Fibroblast of lung (primary cell): Measurements from ENCODE around the gene SLC6A1. TPM values are rescaled to one million over a fixed set of nuclear protein-coding genes. Genes with fewer than 3 reads are reported as not detected.

Experiments
- DNase-seq, 2 donors: peaks; one replicate each; pipeline versions ENCODE4 v3.0.0 to v3.0.0-alpha.2; 2010; ENCODE audit warnings: low read depth in 2 of 2
- H2AFZ ChIP-seq: 2 replicates; pipeline ENCODE4 v1.5.1; 2012; ENCODE audit warnings: low read length, control low read depth, inconsistent platforms
- H3K27ac ChIP-seq: 2 replicates; pipeline ENCODE4 v1.5.1; 2011; ENCODE audit warnings: low read length, control low read depth; ENCODE audit not compliant: insufficient read depth
- H3K27me3 ChIP-seq: 2 replicates; pipeline ENCODE4 v1.5.1; 2011; ENCODE audit warnings: mild to moderate bottlenecking, low read length; ENCODE audit not compliant: control insufficient read depth, insufficient read depth
- H3K36me3 ChIP-seq: 2 replicates; pipeline ENCODE4 v1.5.1; 2011; ENCODE audit warnings: low read length; ENCODE audit not compliant: control insufficient read depth, insufficient read depth
- H3K4me1 ChIP-seq: 2 replicates; pipeline ENCODE4 v1.5.1; 2011; ENCODE audit warnings: low read length; ENCODE audit not compliant: control insufficient read depth, insufficient read depth; ENCODE audit errors: extremely low read depth
- H3K4me2 ChIP-seq: 2 replicates; pipeline ENCODE4 v1.5.1; 2011; ENCODE audit warnings: low read length, control low read depth; ENCODE audit not compliant: insufficient read depth; ENCODE audit errors: extremely low read depth
- H3K4me3 ChIP-seq, 4 experiments: fragments of 200-600 bp in 1 of 4; sonication (generic) in 1 of 4; replicated peaks in 1 of 4; 2 replicates each; pipeline ENCODE4 v1.5.1; 2011 to 2016; ENCODE audit warnings: low read length in 4 of 4, low read depth in 3 of 4, mild to moderate bottlenecking in 3 of 4, control low read depth in 2 of 4, inconsistent platforms in 1 of 4, mixed read lengths in 1 of 4; ENCODE audit not compliant: insufficient read depth in 1 of 4; ENCODE audit errors: control extremely low read depth in 1 of 4
- H3K79me2 ChIP-seq: 2 replicates; pipeline ENCODE4 v1.5.1; 2012; ENCODE audit warnings: mild to moderate bottlenecking, low read length, inconsistent platforms; ENCODE audit not compliant: control insufficient read depth, insufficient read depth
- H3K9ac ChIP-seq: 2 replicates; pipeline ENCODE4 v1.5.1; 2011; ENCODE audit warnings: mild to moderate bottlenecking, low read length, control low read depth; ENCODE audit not compliant: insufficient read depth
- H3K9me3 ChIP-seq: 2 replicates; pipeline ENCODE4 v1.5.1; 2012; ENCODE audit warnings: low read depth, low read length; ENCODE audit not compliant: control insufficient read depth, insufficient read depth
- H4K20me1 ChIP-seq: 2 replicates; pipeline ENCODE4 v1.5.1; 2011; ENCODE audit warnings: low read length; ENCODE audit not compliant: control insufficient read depth, insufficient read depth; ENCODE audit errors: extremely low read depth
- EZH2 ChIP-seq: IDR thresholded peaks from 2 replicates; pipeline ENCODE4 v1.5.1; 2012; ENCODE audit warnings: low read length, control low read depth, mild to moderate bottlenecking; ENCODE audit errors: missing control alignments
- polyA plus RNA-seq, 2 donors: library from polyadenylated mRNA; depleted of rRNA in 1 of 2; stranded (reverse) in 1 of 2; unstranded in 1 of 2; fragments of >200 nt; gene quantifications; 2 replicates each; pipeline ENCODE4 v1.2.1, GENCODE V29; 2011 to 2012; ENCODE audit warnings: missing spikeins in 1 of 2
- total RNA-seq: library from RNA; depleted of rRNA; stranded (reverse); fragments of >200 nt; gene quantifications from 2 replicates; pipeline ENCODE4 v1.2.1, GENCODE V29; 2014
- TF ChIP-seq, protein P1 (sequence below), 2 donors: IDR thresholded peaks in 1 of 2; conservative IDR thresholded peaks in 1 of 2; 1 replicate in 1 of 2; 2 replicates in 1 of 2; pipeline ENCODE4 v1.5.1; 2011 to 2012; ENCODE audit warnings: low read length in 2 of 2, control low read depth in 1 of 2, inconsistent platforms in 1 of 2, low read depth in 1 of 2, mild to moderate bottlenecking in 1 of 2

SLC6A1 gene
- total and polyA plus RNA-seq, 2 donors (not counting 1 experiment from before 2014, with no cell fraction given) = not detected

DNA sequence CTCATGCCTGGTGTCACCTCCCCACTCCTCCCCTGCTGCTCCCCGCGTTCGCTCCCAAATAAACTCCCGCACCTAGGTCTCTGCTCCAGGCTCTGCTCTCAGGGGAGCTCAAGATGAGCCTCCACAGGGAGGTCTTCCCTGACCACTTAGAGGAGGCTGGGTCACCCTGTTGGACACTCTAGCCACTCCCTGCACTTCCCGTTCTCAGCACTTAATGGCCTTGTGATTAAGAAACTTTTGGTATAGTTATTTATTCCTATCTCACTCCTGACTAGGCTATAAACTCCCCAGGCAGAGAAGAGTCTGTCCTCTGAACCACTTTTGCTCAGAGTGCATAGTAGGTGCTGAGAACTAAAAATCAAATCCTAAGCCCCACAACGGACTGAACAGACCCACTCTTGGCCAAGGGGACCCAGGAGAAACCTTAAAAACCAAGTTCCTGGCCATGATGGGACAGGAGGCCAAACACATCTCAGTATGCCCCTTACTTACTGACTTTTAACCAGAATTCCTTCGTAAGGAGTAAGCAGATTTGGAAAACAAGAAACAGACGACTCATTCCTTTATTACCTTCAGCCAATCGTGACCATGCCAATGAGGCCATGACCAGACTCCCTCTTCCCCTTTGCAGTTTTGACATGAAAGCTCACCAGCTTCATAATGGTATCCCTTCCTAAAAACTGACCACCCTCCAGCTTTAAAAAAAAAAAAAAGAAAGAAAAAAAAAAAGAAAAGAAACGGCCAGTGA lies 92.7 kb downstream of the SLC6A1 start:
- Histone ChIP-seq H4K20me1 (no peaks in the 10 kb centered on the region), H3K36me3 (no peaks in the 10 kb centered on the region), H3K4me3 (no peak overlapping the region), H3K27ac (no peak overlapping the region), H3K4me2 (no peak overlapping the region), H3K9ac (no peak overlapping the region), H2AFZ (no peak overlapping the region), H3K27me3 (peaks cover 2% of the 10 kb centered on the region), H3K4me1 (peaks cover 2% of the 10 kb centered on the region), H3K9me3 (no peaks in the 10 kb centered on the region), H3K79me2 (no peaks in the 10 kb centered on the region)
- TF ChIP-seq EZH2 = no peak
- TF ChIP-seq, protein P1, sequence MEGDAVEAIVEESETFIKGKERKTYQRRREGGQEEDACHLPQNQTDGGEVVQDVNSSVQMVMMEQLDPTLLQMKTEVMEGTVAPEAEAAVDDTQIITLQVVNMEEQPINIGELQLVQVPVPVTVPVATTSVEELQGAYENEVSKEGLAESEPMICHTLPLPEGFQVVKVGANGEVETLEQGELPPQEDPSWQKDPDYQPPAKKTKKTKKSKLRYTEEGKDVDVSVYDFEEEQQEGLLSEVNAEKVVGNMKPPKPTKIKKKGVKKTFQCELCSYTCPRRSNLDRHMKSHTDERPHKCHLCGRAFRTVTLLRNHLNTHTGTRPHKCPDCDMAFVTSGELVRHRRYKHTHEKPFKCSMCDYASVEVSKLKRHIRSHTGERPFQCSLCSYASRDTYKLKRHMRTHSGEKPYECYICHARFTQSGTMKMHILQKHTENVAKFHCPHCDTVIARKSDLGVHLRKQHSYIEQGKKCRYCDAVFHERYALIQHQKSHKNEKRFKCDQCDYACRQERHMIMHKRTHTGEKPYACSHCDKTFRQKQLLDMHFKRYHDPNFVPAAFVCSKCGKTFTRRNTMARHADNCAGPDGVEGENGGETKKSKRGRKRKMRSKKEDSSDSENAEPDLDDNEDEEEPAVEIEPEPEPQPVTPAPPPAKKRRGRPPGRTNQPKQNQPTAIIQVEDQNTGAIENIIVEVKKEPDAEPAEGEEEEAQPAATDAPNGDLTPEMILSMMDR (conservative IDR thresholded peaks at IDR 0.05 in 1 of 2, IDR thresholded peaks at IDR 0.05 in 1 of 2; ENCODE audit: low read depth in 1 of 2, low read length in 2 of 2) = no peak
- no peak for DNase-seq

DNA sequence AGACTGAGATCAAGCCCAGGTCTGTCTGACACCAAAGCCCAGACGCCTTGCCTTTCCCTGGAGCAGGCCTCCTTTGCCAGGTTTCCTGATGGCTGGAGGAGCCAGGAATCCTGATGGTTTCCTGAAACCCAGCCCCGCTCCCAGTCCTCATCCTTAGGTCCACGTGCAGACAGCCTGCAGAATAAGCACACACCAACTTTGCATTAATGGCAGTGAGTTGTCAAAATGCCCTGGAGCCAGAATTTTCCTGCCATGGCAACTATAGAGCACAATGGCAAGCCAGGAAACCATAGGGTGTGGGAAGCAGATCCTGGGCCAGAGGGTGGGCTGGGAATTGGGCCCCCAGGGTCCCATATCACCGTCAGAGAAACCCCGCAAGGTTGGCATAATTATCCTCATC lies 94.3 kb downstream of the SLC6A1 start:
- Histone ChIP-seq H3K4me3 (no peak overlapping the region), H3K36me3 (no peaks in the 10 kb centered on the region), H3K79me2 (no peaks in the 10 kb centered on the region), H3K4me1 (peaks cover 2% of the 10 kb centered on the region), H3K27ac (no peak overlapping the region), H3K27me3 (no peaks in the 10 kb centered on the region), H4K20me1 (no peaks in the 10 kb centered on the region), H3K9me3 (no peaks in the 10 kb centered on the region), H2AFZ (no peak overlapping the region), H3K4me2 (no peak overlapping the region), H3K9ac (no peak overlapping the region)
- DNase-seq = no peak
- TF ChIP-seq, protein P1 (conservative IDR thresholded peaks at IDR 0.05 in 1 of 2, IDR thresholded peaks at IDR 0.05 in 1 of 2; ENCODE audit: low read depth in 1 of 2, low read length in 2 of 2) = no peak
- no peak for TF ChIP-seq EZH2

DNA sequence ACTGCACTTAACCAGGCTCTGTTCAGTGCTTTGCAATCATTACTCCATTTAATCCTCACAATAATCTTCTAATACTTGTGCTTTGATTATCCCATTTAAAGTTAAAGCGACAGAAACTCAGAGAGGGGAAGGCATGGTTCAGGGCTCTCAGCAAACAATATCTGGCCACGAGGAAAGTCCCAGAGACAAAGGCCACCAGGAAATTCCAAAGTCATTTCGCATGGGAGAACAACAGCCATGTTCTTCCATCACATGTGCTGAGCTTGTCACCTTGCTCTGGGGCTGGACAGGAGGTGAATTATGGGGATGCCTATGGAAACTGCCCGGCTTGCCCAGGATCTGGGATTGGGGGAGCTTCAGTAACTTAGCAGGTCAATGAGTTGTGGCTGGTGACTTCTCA lies 95.5 kb downstream of the SLC6A1 start:
- Histone ChIP-seq H3K27ac (no peak overlapping the region), H3K36me3 (no peaks in the 10 kb centered on the region), H4K20me1 (no peaks in the 10 kb centered on the region), H3K4me1 (peaks cover 2% of the 10 kb centered on the region), H2AFZ (no peak overlapping the region), H3K4me3 (no peak overlapping the region), H3K9me3 (no peaks in the 10 kb centered on the region), H3K79me2 (no peaks in the 10 kb centered on the region), H3K4me2 (no peak overlapping the region), H3K9ac (no peak overlapping the region), H3K27me3 (no peaks in the 10 kb centered on the region)
- no peak for DNase-seq
- TF ChIP-seq, protein P1 (conservative IDR thresholded peaks at IDR 0.05 in 1 of 2, IDR thresholded peaks at IDR 0.05 in 1 of 2; ENCODE audit: low read depth in 1 of 2, low read length in 2 of 2) = no peak
- TF ChIP-seq EZH2 = no peak
